Measurements from ENCODE around the gene ACADL.
"Not testable (repeated sequence)": the region's sequence is repeated elsewhere in the genome, so short reads cannot be mapped to it uniquely, and the experiment has no call there.

Gene ACADL

GRCh38 chr2:210188755-210189154 is 36.5 kb downstream of the ACADL start:
- DNase-seq (ENCODE audit: low read depth in 1 of 2, low spot score in 1 of 2), result no peak
- TF ChIP-seq GABPA (IDR thresholded peaks at IDR 0.05; ENCODE audit: low read depth), result no peak
- TF ChIP-seq SPI1 (IDR thresholded peaks at IDR 0.05; ENCODE audit: borderline replicate concordance, low read depth), result no peak
- TF ChIP-seq CTCF (IDR thresholded peaks at IDR 0.05; ENCODE audit: insufficient read depth, low read length), result no peak
- no peak for TF ChIP-seq POLR2AphosphoS5 (IDR thresholded peaks at IDR 0.05; ENCODE audit: low read depth)
- TF ChIP-seq, protein P1, sequence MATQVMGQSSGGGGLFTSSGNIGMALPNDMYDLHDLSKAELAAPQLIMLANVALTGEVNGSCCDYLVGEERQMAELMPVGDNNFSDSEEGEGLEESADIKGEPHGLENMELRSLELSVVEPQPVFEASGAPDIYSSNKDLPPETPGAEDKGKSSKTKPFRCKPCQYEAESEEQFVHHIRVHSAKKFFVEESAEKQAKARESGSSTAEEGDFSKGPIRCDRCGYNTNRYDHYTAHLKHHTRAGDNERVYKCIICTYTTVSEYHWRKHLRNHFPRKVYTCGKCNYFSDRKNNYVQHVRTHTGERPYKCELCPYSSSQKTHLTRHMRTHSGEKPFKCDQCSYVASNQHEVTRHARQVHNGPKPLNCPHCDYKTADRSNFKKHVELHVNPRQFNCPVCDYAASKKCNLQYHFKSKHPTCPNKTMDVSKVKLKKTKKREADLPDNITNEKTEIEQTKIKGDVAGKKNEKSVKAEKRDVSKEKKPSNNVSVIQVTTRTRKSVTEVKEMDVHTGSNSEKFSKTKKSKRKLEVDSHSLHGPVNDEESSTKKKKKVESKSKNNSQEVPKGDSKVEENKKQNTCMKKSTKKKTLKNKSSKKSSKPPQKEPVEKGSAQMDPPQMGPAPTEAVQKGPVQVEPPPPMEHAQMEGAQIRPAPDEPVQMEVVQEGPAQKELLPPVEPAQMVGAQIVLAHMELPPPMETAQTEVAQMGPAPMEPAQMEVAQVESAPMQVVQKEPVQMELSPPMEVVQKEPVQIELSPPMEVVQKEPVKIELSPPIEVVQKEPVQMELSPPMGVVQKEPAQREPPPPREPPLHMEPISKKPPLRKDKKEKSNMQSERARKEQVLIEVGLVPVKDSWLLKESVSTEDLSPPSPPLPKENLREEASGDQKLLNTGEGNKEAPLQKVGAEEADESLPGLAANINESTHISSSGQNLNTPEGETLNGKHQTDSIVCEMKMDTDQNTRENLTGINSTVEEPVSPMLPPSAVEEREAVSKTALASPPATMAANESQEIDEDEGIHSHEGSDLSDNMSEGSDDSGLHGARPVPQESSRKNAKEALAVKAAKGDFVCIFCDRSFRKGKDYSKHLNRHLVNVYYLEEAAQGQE (IDR thresholded peaks at IDR 0.05; ENCODE audit: insufficient replicate concordance, low read depth), result no peak
- Histone ChIP-seq H3K27me3 (ENCODE audit: insufficient read depth, poor library complexity, severe bottlenecking) (no peaks in the 10 kb centered on the region), H3K4me3 (replicated peaks; ENCODE audit: insufficient read depth, low read length) (no peak overlapping the region), H3K27ac (replicated peaks) (no peak overlapping the region)

DNA sequence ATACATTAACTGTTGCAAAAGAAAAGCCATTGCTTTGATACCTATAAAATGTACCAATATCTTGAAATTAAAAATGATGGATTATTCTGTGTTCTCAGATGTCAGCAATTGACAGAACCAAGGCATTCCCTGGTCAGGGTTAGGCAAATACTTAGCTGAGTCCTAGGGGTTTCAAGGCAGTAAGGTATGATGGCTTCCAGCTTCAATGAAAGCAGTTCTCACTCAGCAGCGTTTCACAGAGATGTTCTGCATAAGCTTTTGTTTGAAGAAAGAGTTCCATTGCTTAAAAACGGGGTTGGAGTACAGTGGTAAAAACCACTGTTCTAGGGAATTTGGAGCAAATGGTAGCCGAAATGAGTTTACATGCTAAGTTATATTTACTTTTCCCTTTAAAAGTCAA is 37.1 kb downstream of the ACADL start:
- TF ChIP-seq CTCF (IDR thresholded peaks at IDR 0.05; ENCODE audit: insufficient read depth, low read length) (no peak), SPI1 (IDR thresholded peaks at IDR 0.05; ENCODE audit: borderline replicate concordance, low read depth) (no peak), GABPA (IDR thresholded peaks at IDR 0.05; ENCODE audit: low read depth) (no peak), POLR2AphosphoS5 (IDR thresholded peaks at IDR 0.05; ENCODE audit: low read depth) (no peak)
- TF ChIP-seq, protein P1 (IDR thresholded peaks at IDR 0.05; ENCODE audit: insufficient replicate concordance, low read depth), result no peak
- H3K4me3 ChIP-seq (replicated peaks; ENCODE audit: insufficient read depth, low read length), result no peak overlapping the region
- H3K27me3 ChIP-seq (ENCODE audit: insufficient read depth, poor library complexity, severe bottlenecking), result no peaks in the 10 kb centered on the region
- no peak for DNase-seq (ENCODE audit: low read depth in 1 of 2, low spot score in 1 of 2)
- H3K27ac ChIP-seq (replicated peaks), result no peak overlapping the region

- DNase-seq (ENCODE audit: low read depth in 1 of 2, low spot score in 1 of 2), result not testable (repeated sequence)
Observed at GRCh38 chr2:210183936-210184335, 41.3 kb downstream of the ACADL start.

GRCh38 chr2:210181606-210182088 is 43.6 kb downstream of the ACADL start:
- H3K27me3 ChIP-seq (ENCODE audit: insufficient read depth, poor library complexity, severe bottlenecking); H3K27ac ChIP-seq (replicated peaks); H3K4me3 ChIP-seq (replicated peaks; ENCODE audit: insufficient read depth, low read length); DNase-seq (ENCODE audit: low read depth in 1 of 2, low spot score in 1 of 2): not testable (repeated sequence)

More at GRCh38 chr2:210183936-210184335, 41.3 kb downstream of the ACADL start:
- H3K27ac ChIP-seq (replicated peaks); H3K27me3 ChIP-seq (ENCODE audit: insufficient read depth, poor library complexity, severe bottlenecking); H3K4me3 ChIP-seq (replicated peaks; ENCODE audit: insufficient read depth, low read length): not testable (repeated sequence)

GRCh38 chr2:210181033-210181605 is 44.1 kb downstream of the ACADL start:
- H3K4me3 ChIP-seq (replicated peaks; ENCODE audit: insufficient read depth, low read length); H3K27me3 ChIP-seq (ENCODE audit: insufficient read depth, poor library complexity, severe bottlenecking); H3K27ac ChIP-seq (replicated peaks); DNase-seq (ENCODE audit: low read depth in 1 of 2, low spot score in 1 of 2): not testable (repeated sequence)

Data from HL-60 (cell line).